ENCODE results near the gene NDST3.
A peak's percentile ranks its signal among the peaks of the same experiment; 100 is the strongest.
"Not testable (repeated sequence)": the region's sequence is repeated elsewhere in the genome, so short reads cannot be mapped to it uniquely, and the experiment has no call there.

Gene NDST3

DNA sequence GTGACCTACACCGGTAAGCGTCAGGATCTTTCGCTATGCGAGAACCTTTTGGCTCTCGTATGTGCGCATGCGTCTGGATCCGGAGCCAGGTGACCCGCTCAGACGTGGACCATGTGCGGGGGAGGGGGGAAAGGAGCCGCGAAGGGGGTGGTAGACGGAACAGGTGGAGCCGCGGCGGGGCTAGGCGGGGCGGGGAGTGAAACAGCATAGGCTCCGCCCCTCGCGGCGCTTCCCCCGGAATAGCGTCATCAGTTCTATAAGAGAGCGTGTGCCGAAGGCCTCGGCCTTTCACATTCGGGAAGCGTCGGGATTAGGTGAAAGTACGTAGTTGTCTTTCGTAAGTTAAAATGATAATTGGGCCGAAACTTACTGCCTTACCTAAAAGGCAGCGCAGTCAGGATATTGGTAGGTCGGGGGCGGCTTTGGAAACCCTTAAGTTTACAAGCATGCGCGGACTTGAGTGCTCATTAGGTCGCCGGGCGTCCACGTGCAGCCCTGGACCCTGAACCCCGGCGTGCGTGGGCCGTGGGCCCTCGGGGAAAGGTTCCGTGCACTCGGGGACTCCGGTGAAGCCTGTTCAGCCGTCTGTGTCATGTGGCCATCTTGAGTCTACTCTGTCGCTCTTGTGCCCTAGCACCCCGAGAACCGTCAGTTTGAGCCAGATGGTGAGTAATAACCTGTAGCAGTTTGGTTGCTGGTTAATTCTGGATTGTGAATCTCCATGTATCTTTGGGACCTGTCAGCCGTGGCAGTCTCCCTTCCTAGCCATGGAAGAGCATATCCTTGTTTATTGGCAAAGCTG lies 244.4 kb downstream of the NDST3 start:
- DNase-seq = peak; percentile 89

DNA sequence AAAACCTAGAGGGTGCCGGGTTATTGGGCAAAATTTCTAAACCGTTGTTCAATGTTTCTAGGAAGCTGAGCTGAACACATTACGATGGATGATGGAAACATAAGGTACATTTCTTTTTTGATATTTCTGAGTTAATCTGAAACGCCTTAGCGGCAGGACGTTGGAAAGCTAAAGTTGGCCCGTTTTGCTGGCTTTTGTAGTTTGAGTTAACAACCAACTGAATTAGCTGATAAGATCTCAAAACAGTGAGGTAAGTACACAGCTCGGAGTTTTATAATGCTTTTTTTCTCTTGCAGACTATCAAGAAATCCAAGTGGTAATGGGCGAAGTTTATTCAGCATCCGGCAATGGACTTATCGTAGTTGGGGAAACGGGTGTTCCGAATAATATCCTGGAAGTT lies 245.0 kb downstream of the NDST3 start:
- DNase-seq = no peak

DNA sequence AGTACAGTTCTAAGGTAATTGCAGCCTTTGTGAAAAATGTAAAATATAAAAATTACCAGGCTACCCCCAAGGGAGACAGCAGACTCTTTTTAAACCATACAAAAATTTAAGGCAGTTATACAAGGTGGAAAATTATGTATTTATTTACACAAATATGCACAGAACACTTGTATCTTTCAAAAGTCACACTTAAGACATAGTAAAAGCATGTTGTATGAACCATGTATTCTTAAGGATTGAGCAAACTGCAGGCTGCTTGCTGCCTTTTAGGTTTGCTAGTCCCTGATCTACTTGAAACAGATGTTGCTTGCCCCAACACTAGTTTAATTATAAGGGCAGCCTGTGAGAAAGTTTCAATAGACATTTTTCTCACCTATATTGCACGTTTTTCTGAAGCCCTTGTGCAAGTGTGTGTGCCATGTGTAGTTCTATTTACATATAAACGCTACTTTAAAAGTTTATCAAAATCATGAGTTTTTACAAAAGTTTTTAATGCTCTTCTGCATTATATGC lies 245.7 kb downstream of the NDST3 start:
- no peak for DNase-seq

DNA sequence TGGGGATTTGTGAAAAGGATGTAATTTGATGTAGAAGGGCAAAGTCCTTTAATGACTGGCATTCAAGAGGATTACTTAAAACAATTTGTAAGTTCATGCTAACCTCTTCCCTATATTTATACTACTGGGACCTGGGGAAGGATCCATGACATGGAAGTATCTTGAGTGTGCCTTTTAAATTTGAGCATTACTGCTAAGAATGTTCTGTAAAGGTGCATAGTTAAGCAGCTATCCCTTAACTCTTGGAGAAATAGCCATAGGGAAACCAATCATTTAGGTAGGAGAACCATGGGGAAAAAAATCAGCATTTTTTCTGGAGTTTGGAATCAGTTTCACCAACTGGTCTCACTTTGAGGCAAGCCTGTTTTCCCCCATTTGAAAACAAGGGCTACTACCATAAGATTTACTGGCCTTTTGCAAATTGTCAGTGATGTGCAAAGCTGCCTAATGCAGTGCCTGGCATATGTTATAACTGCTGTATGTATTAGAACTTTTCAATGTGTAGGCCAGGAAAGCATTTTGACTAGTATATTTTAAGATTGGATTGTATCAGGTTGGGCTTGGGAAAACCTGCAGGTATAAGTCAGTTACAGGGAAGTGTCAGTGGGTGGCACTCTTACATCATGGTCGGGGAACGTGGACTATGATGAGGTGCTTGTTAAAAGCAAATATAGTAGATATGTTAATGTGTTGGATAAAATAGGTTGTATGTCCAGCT lies 246.4 kb downstream of the NDST3 start:
- DNase-seq = peak; percentile 33

DNA sequence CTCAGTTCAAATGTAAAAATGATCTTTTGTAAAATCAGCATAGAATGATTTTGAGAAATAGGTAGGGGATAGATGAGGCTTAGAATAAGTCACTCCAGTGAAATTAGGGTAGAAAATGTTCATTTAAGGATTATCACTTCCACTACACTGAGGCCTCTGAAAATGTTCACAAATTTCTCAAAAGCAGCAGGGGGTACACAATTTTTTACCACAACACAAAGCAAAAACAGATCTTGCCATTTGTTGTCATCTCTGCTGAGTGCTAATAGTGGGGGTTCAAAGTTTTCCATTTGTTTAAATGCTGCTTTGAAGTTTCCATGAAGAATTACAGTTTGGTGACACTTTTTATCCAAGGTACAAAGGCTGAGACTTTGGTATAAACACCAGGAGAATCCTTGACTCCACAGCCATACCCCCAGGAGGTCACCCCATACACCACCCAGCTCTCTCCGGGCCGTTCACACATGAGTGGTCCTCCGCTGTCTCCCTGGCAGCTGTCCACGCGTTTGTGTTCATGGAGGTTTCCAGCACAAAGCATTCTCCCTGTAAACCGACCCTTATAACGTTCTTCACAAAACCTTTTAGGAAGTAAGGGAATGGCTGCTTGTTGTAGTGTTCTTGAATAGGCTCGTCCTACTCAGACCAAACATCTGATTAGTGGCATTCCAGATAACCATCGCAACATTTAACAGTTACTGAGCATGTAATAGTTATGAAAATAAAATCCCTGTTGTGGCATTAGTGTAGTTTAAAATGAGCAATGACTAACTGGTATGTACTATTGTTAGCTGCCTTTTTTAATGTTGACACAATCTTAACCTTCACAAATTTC lies 247.5 kb downstream of the NDST3 start:
- no peak for DNase-seq

DNA sequence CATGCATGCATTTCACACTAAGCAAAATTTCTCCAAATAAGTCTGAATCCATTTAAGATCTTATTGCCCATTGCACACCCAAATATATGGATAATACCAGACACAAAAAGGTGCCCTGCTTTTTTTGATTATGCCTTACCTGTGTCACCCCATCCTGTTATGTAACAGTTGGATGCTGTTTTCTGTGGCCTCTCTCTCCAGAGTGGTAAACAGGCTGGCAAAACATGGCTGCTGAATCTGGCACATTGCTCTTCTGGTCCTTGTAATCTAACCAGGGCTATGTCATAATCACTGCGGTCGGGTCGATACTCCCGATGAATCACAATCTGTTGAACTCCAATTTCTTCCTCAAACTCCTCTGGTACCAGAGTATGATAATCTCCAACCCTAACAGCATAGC lies 248.4 kb downstream of the NDST3 start:
- no peak for DNase-seq

DNA sequence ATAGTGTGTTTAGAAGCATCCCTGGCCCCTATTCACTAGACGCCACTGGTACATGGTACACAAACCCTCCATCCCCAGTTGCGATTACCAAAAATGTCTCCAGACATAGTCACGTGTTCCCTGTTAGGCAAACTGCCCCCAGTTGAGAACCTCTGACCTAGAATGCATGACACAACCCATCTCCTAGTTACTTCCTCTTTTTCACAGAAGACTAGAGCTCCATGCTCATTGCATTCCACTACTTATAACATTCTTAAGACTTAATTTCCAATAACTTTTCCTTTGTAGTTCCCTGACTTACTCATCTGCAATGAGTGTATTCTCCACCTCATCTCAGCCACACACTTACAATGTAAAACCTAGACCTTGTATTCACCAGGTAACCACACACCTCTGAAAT lies 249.9 kb downstream of the NDST3 start:
- DNase-seq = no peak

DNA sequence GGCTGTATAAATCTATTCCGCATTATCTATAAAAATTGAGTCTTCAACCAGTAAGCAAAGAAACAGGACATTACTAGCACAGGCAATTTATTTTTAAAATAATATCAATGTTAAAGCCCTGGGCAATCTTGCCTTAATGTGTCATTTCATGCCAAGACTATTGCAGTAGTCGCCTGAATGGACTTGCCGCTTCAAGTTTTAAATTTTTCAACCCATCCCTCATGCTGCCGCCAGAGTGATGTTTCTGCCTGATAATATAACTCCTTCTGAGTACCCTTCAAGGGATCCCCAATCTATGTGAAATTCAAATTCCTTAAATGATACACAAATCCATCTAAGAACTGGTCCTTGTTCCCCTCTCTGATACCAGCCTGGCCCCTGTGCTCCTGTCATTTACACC lies 251.6 kb downstream of the NDST3 start:
- DNase-seq = no peak

DNA sequence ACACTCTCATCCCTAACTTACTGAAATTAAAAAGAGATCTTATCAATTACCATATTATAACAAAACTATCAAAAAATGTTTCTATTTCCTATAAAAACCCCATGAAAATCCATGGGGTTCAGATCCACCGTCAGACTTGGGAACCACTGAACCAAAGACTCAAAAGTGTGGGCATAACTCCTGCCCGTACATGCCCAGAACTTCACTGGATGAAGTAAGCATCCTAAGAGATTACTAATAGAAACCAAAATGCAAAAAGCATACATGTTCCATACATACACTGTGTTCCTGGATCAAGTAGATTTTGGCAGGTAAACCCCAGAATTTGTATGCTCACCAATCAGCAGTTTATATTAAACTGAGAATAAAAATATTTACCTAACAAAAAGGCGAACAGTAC lies 252.4 kb downstream of the NDST3 start:
- no peak for DNase-seq

DNA sequence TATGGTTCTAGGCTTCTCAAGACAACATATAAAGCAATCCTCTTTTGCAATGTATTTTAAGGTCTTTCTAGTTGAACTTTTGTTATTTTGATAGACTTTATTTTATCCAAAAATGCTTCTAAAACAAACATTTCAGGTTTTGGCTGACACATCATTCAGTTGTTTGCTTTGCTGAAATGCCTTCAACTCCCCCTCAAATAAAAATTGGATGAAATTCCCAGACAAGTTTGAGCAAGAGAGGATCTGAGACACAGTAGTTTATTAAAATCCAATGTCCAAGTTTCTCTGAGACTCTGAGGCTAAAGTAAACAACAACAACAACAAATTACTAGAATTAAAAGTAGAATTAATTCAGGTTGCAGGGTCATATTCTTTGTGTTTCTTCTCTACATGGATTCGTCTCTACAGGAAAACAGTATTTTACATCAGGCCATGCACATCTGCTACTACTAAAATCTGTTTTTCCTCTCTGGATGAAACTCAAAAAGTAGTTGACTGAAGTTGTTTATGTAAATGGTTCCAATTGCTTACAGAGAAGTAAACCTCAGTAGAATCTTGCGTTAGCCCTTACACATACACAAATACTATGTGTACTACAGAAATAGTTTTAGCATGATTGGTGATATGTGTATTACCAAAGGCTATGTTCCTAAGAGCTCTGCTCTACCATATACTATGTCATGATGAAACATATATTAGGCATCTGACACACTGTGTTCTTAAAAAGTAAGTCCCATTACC lies 253.6 kb downstream of the NDST3 start:
- no peak for DNase-seq

DNA sequence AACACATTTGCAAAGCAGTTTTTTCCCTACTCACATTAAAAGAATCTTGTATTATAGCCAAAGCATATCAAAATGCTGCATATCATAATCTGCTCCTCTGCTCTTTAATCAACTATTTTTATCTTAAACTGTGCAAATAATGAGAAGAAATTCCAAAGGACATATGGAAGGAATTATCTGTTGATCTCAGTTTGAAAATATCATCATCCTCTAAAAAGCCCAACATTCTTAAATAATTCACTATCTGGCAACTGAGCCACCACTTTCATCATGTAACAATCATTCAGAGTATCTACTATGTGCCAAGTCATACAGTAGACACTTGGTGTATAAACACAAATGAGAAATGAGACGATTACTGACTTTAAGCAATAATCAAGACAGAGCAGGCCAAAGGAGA lies 255.5 kb downstream of the NDST3 start:
- no peak for DNase-seq

DNA sequence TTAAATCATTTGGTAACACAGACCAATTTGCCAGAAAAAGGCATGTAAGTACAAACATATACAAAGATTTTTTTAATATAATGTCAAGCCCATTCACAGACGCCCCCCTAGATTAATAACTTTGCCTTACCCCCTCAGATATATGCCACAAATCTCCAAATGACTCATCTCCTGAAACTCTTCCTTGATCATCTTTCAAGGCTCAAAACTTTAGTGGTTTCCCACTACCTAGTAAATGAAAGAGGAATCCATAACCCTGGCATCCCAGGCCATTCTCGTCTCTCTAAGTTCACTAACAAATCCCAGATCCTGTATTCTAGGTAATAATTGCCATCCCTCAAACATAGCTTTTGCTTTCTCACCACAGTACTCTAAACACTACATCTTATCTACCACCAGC lies 256.7 kb downstream of the NDST3 start:
- no peak for DNase-seq

DNA sequence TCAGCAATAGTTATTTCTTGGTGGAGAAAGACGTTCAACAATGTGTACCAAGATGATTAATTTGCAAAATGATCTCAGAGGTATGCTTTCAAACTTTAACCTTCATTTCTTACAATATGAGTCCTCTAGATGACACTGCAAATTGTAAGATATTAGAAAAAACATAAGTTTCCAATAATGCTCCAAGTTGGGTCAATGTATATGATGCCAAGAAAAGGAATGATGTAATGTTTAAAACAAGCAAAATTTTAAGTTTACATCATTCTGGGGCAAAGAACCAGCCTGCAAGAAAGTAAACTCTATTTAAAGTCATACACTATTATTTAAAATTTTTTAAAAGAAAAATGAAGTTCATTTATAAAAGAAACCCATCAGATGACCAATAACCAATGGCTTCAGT lies 262.4 kb downstream of the NDST3 start:
- DNase-seq = no peak

DNA sequence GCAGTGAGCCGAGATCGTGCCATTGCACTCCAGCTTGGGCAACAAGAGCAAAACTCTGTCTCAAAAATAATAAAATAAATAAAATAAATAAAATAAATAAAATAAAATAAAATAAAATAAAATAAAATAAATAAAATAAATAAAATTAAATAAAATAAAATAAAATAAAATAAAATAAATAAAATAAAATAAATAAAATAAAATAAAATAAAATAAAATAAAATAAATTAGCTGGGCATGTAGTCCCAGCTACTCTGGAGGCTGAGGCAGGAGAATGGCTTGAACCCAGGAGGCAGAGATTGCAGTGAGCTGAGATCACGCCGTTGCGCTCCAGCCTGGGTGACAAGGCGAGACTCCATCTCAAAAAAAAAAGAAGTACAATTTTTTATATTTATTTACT lies 265.3 kb downstream of the NDST3 start:
- not testable (repeated sequence) for DNase-seq

DNA sequence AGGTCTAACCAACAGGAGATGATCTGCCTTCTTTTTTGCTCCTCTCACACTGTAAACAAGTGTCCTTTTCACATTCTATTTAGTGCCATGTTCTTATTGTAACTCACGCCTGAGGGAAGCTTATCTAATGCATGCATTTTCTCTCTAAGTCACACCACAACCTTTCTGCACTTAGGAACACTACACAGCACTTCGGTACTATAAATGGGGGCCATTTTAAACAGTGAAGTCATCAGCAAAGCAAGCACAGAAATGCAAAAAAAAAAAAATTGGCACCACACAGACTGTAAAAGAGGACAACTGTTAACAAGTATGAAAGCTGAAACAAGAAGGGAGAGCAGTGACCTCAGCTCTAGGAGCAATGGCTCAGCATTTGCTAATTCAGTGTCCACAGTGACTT lies 273.4 kb downstream of the NDST3 start:
- DNase-seq = no peak
